ENCODE results near the gene GALNT17.

GALNT17 gene

DNA sequence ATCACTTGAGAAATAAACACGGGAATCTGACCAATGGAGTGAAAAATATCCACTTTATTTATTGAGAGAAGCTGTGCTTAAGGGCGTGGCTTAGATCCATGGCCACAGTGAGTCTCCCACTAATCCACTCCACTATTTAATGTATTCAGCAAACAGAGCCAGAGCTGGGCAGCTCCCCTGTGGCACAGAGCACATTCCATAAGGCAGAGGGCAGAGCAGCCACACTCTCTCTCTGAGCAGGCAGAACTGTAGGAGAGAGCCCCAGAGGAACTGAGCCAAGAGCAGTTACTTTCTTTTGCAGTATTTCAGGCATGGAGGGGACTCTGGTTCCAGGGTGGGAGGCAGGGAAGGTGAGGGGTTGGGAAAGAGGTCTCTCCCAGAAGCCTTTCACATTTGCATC lies 106.0 kb downstream of the GALNT17 start:
- TF ChIP-seq, protein P1, sequence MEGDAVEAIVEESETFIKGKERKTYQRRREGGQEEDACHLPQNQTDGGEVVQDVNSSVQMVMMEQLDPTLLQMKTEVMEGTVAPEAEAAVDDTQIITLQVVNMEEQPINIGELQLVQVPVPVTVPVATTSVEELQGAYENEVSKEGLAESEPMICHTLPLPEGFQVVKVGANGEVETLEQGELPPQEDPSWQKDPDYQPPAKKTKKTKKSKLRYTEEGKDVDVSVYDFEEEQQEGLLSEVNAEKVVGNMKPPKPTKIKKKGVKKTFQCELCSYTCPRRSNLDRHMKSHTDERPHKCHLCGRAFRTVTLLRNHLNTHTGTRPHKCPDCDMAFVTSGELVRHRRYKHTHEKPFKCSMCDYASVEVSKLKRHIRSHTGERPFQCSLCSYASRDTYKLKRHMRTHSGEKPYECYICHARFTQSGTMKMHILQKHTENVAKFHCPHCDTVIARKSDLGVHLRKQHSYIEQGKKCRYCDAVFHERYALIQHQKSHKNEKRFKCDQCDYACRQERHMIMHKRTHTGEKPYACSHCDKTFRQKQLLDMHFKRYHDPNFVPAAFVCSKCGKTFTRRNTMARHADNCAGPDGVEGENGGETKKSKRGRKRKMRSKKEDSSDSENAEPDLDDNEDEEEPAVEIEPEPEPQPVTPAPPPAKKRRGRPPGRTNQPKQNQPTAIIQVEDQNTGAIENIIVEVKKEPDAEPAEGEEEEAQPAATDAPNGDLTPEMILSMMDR (IDR thresholded peaks at IDR 0.05; ENCODE audit: control insufficient read depth, insufficient read depth, low read depth, low read length, missing control alignments), result no peak
- no peak for DNase-seq (ENCODE audit: low read depth)
- H3K4me3 ChIP-seq (ENCODE audit: control insufficient read depth, low read depth, low read length), result no peak overlapping the region

DNA sequence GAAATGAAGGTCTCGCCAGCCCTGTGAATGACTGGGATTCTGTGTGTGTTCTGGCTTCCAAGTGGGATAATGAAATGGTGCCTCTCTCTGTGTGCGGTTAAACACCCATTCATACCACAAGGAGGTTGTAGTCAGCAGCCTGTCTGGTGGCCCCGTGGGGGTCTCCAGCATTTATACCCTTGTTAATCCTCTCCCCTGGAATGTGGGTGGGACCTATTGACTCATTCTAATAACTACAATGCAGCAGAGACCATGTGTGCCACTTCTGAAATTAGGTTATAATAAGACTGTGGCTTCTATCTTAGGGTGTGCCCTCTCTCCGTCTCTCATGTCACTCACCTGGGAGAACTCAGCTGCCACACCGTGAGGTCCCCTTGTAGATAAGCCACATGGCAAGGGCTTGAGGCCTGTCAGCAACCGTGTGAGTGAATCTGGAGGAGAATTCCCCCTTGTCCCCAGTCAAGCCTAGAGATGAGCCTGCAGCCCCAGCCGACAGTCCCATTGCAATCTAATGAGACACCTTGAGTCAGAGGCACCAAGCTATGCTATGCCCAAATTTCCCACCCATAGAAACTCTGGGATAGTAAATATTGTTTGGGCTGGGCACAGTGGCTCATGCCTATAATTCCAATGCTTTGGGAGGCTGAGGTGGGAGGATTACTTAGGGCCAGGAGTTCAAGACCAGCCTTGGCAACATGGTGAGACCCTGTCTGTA lies 106.8 kb downstream of the GALNT17 start:
- H3K4me3 ChIP-seq (ENCODE audit: control insufficient read depth, low read depth, low read length), result no peak overlapping the region
- TF ChIP-seq, protein P1 (IDR thresholded peaks at IDR 0.05; ENCODE audit: control insufficient read depth, insufficient read depth, low read depth, low read length, missing control alignments), result no peak
- no peak for DNase-seq (ENCODE audit: low read depth)

DNA sequence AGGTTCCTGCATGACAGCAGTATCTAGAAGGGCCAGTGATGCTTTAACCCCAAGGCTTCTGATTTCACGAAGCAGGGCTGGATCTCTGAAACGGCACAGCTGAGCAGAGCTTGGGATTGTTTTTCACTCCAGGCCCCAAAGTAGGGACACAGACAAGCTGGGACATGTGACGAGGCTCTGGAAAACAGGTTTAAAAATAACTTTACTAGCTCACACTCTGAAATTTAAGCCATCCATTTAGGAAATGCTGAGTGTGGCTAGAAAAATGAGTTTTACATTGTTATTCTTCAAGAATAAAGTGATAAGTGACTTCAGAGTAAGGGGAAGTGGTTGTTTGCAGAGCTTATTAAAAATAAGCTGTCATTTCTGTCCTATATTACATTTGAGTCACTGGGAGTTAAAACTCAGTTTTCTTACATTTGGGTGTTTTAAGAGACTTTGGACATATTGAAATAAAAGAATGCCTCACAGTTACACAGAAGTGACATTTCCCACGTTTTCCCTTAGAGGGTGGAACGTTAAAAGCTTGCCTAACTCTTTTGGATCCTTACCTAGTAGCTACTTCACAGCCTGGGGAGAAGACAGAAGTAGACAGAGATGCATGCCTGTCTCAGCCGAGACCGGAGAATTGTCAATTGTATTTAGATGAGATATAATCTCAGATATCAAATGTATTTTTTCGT lies 107.8 kb downstream of the GALNT17 start:
- DNase-seq (ENCODE audit: low read depth), result no peak
- TF ChIP-seq, protein P1 (IDR thresholded peaks at IDR 0.05; ENCODE audit: control insufficient read depth, insufficient read depth, low read depth, low read length, missing control alignments), result no peak
- H3K4me3 ChIP-seq (ENCODE audit: control insufficient read depth, low read depth, low read length), result no peak overlapping the region

DNA sequence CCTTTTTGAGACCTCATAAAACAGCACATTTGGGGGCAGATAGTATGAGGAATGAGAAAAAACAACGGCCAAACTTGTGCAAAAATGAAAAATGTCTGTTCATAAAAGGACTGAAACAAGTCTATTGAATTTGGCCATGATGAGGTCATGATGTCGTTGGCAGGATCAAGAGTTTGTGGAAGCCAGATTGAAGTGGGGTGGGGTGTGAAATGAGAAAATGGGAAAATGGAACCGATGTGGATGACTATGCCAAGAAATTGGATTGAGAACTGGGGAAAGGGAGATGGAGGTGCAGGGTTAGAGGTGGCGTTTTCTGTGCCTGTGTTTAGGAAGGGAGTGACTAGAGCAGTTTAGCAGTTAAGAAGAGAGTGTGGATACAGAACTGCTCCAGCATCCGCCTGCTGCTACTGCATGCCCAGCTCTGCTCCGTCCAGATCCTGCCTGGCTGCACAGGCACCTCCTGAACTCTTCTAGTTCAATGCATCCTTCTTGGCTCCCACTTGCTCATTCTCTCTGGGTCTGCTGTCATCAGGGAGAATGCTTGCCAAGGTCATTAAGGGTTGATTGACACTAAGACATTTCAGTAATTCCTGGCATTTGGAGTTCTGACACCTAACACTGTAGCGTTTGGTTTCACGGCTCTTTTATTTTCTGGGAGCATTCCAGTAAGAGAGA lies 111.9 kb downstream of the GALNT17 start:
- TF ChIP-seq, protein P1 (IDR thresholded peaks at IDR 0.05; ENCODE audit: control insufficient read depth, insufficient read depth, low read depth, low read length, missing control alignments), result no peak
- no peak overlapping the region for H3K4me3 ChIP-seq (ENCODE audit: control insufficient read depth, low read depth, low read length)
- DNase-seq (ENCODE audit: low read depth), result no peak

DNA sequence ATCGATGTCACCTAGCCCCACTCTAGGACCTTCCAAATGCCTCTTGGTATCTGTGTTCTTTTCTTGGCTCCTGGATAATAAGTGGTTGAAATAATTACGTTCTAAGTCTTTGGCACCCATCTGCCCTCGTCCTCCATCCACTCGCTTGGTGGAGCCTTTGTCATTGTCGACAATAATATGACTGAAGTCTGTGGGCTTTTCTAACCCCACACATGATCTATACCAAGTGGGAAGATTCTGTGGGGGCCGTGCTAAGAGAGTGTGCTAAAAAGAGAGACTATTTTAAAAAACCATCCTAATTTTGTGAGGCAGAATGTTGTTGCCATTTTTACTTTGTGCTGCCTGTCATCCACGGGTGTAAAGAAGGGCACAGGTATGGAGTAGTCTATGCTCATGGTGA lies 113.1 kb downstream of the GALNT17 start:
- no peak for DNase-seq (ENCODE audit: low read depth)
- TF ChIP-seq, protein P1 (IDR thresholded peaks at IDR 0.05; ENCODE audit: control insufficient read depth, insufficient read depth, low read depth, low read length, missing control alignments), result no peak
- no peak overlapping the region for H3K4me3 ChIP-seq (ENCODE audit: control insufficient read depth, low read depth, low read length)

DNA sequence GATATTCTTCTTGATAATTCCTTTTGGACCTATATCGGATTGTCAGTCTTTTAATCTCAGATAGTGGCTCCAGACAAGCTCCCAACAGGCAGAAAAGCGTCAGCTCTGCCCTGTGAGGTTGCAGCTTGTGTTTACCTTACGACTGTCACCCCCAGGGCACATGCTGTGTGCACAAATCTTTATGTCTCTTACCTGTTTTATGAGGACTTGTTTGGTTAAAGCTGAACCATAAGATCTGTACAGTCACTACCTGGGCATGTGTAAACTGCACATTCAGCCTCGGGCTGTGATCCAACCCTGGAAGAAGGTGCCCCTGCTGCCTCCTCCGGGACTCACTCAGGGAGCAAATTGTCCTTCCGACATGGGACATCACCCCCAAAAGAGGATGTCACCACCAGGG lies 119.8 kb downstream of the GALNT17 start:
- H3K4me3 ChIP-seq (ENCODE audit: control insufficient read depth, low read depth, low read length), result no peak overlapping the region
- TF ChIP-seq, protein P1 (IDR thresholded peaks at IDR 0.05; ENCODE audit: control insufficient read depth, insufficient read depth, low read depth, low read length, missing control alignments), result no peak
- DNase-seq (ENCODE audit: low read depth), result no peak
